GM12878 (cell line): ENCODE data around the gene DDX54. TPM values are rescaled to one million over a fixed set of nuclear protein-coding genes. Genes with fewer than 3 reads are reported as not detected.

Experiments used
- ATAC-seq: fragments of 200-7000 bp; cut with Tn5 transposase; 3 replicates; pipeline ENCODE4 v1.9.1; 2020; ENCODE audit warnings: mild to moderate bottlenecking, moderate library complexity
- BruUV-seq: library from RNA; stranded (reverse); fragments of 400-500 nt; replicated peaks from 2 replicates; lab custom pipeline; 2021; lab: Mats Ljungman, UMichigan
- CTCF ChIA-PET: fragments of 300-600 bp; sonication (Branson Sonifier 250); formaldehyde crosslinking; extraction: SDS; loops from one replicate; lab custom pipeline; 2021; ENCODE audit warnings: inconsistent platforms; lab: Yijun Ruan, JAX
- POLR2A ChIA-PET: fragments of 350-600 bp; formaldehyde crosslinking; extraction: SDS; loops from one replicate; lab custom pipeline; 2021; ENCODE audit warnings: inconsistent platforms; lab: Charles Lee
- RAD21 ChIA-PET: fragments of 300-600 bp; sonication (Branson Sonifier 250); formaldehyde crosslinking; loops from one replicate; lab custom pipeline; 2023; ENCODE audit warnings: antibody characterized with exemption; ENCODE audit not compliant: unreplicated experiment; lab: Charles Lee
- SMC1A ChIA-PET: fragments of 300-600 bp; sonication (Branson Sonifier 250); formaldehyde crosslinking; loops from one replicate; lab custom pipeline; 2023; ENCODE audit not compliant: unreplicated experiment, uncharacterized antibody; lab: Charles Lee
- DNase-seq: peaks from one replicate; pipeline ENCODE4 v3.0.0-alpha.2; 2011; ENCODE audit warnings: low read depth, low spot score
- FAIRE-seq: peaks from 3 replicates; lab custom pipeline; 2011; peaks lifted over from hg19 to GRCh38; lab: Jason Lieb, UNC
- H2AFZ ChIP-seq: 2 replicates; pipeline ENCODE4 v1.6.0; 2011; ENCODE audit warnings: low read depth, low read length, control low read depth; ENCODE audit not compliant: control insufficient read depth
- H3K27ac ChIP-seq: 2 replicates; pipeline ENCODE4 v1.5.1; 2011; ENCODE audit warnings: control low read depth; ENCODE audit not compliant: control insufficient read depth, insufficient read depth
- H3K27me3 ChIP-seq, 2 experiments: replicated peaks in 1 of 2; 2 replicates each; pipeline versions ENCODE4 v1.6.0 to v1.6.1; 2011; ENCODE audit warnings: low read length in 1 of 2; ENCODE audit not compliant: control insufficient read depth in 2 of 2, insufficient read depth in 2 of 2
- H3K36me3 ChIP-seq, 2 experiments: 2 replicates each; pipeline ENCODE4 v1.5.1; 2011; ENCODE audit warnings: low read length in 1 of 2; ENCODE audit not compliant: control insufficient read depth in 2 of 2, insufficient read depth in 2 of 2
- H3K4me1 ChIP-seq: 2 replicates; pipeline ENCODE4 v1.6.1; 2011; ENCODE audit warnings: mild to moderate bottlenecking, low read length, moderate library complexity, mixed read lengths; ENCODE audit not compliant: control insufficient read depth, insufficient read depth
- H3K4me2 ChIP-seq: 2 replicates; pipeline ENCODE4 v1.6.0; 2011; ENCODE audit warnings: control low read depth; ENCODE audit not compliant: control insufficient read depth, insufficient read depth
- H3K4me3 ChIP-seq: fragments of 200-600 bp; sonication (generic); 2 replicates; pipeline ENCODE4 v1.5.1; 2016
- H3K79me2 ChIP-seq: 2 replicates; pipeline ENCODE4 v1.6.0; 2011; ENCODE audit warnings: low read length; ENCODE audit not compliant: control insufficient read depth, insufficient read depth
- H3K9ac ChIP-seq: 2 replicates; pipeline ENCODE4 v1.8.0; 2011; ENCODE audit warnings: low read length, control low read depth, mixed read lengths; ENCODE audit not compliant: control insufficient read depth, insufficient read depth
- H3K9me3 ChIP-seq: replicated peaks from 3 replicates; pipeline ENCODE4 v1.5.1; 2011; ENCODE audit warnings: mild to moderate bottlenecking, low read length; ENCODE audit not compliant: control insufficient read depth, insufficient read depth
- H4K20me1 ChIP-seq: 2 replicates; pipeline ENCODE4 v1.6.0; 2011; ENCODE audit not compliant: control insufficient read depth, insufficient read depth
- ATF2 ChIP-seq: IDR thresholded peaks from 2 replicates; pipeline ENCODE4 v1.6.1; 2012; ENCODE audit warnings: low read length, inconsistent platforms
- ATF3 ChIP-seq: IDR thresholded peaks from 2 replicates; pipeline ENCODE4 v1.6.1; 2011; ENCODE audit warnings: low read depth, mild to moderate bottlenecking, low read length, moderate library complexity, borderline replicate concordance; ENCODE audit errors: extremely low read depth
- HDGF ChIP-seq: fragments of 450-650 bp; IDR thresholded peaks from 2 replicates; pipeline ENCODE4 v1.6.1; 2016; ENCODE audit warnings: antibody characterized with exemption
- MLLT1 ChIP-seq: fragments of 450-650 bp; IDR thresholded peaks from 2 replicates; pipeline ENCODE4 v1.6.1; 2016; ENCODE audit warnings: mild to moderate bottlenecking
- MYB ChIP-seq: fragments of 150-350 bp; IDR thresholded peaks from 2 replicates; pipeline ENCODE4 v1.6.1; 2014; ENCODE audit warnings: mild to moderate bottlenecking, low read depth, low read length, borderline replicate concordance
- NBN ChIP-seq: fragments of 450-650 bp; IDR thresholded peaks from 2 replicates; pipeline ENCODE4 v1.6.1; 2016
- NR2C2 ChIP-seq: IDR thresholded peaks from 2 replicates; pipeline ENCODE4 v1.6.1; 2011; ENCODE audit warnings: borderline replicate concordance, low read depth; ENCODE audit not compliant: control insufficient read depth, insufficient read length
- POLR2A ChIP-seq: IDR thresholded peaks from 2 replicates; pipeline ENCODE4 v1.6.1; 2011; ENCODE audit warnings: low read depth, mild to moderate bottlenecking, low read length
- POLR2AphosphoS2 ChIP-seq: IDR thresholded peaks from 2 replicates; pipeline ENCODE4 v1.6.1; 2011; ENCODE audit warnings: low read depth, mild to moderate bottlenecking, low read length, improper control_type of control experiment, moderate library complexity
- SIX5 ChIP-seq: IDR thresholded peaks from 2 replicates; pipeline ENCODE4 v1.6.1; 2011; ENCODE audit warnings: mild to moderate bottlenecking, low read depth, low read length, moderate library complexity; ENCODE audit not compliant: severe bottlenecking
- SMC3 ChIP-seq: IDR thresholded peaks from 2 replicates; pipeline ENCODE4 v1.6.1; 2011; ENCODE audit warnings: low read length, improper control_type of control experiment, borderline replicate concordance
- USF1 ChIP-seq: IDR thresholded peaks from 2 replicates; pipeline ENCODE4 v1.6.1; 2011; ENCODE audit warnings: borderline replicate concordance, low read depth, mild to moderate bottlenecking, moderate library complexity, mixed read lengths, low read length; ENCODE audit not compliant: insufficient read depth; ENCODE audit errors: extremely low read length
- YY1 ChIP-seq: IDR thresholded peaks from 2 replicates; pipeline ENCODE4 v1.6.1; 2011; ENCODE audit warnings: low read depth, mild to moderate bottlenecking, low read length
- ZNF207 ChIP-seq: fragments of 450-650 bp; IDR thresholded peaks from 2 replicates; pipeline ENCODE4 v1.6.1; 2014; ENCODE audit warnings: antibody characterized with exemption, mild to moderate bottlenecking, borderline replicate concordance
- ZNF384 ChIP-seq: IDR thresholded peaks from 2 replicates; pipeline ENCODE4 v1.6.1; 2012; ENCODE audit warnings: low read depth, mild to moderate bottlenecking, low read length, improper control_type of control experiment, borderline replicate concordance
- WGBS: methylation state at CpG from one replicate; pipeline ENCODE4 v1.1.6; 2016; ENCODE audit warnings: low lambda C conversion rate; ENCODE audit not compliant: insufficient replicate concordance, insufficient coverage; ENCODE audit errors: missing lambda C conversion rate; 5-methylcytosine and 5-hydroxymethylcytosine counted together
- in situ Hi-C: fragments of 300-500 bp; cut with MboI; formaldehyde crosslinking; loops from 9 replicates; pipeline ENCODE4 v1.14.3; 2018; ENCODE audit warnings: mixed read lengths
- intact Hi-C: fragments of 100-400 bp; cut with micrococcal nuclease; formaldehyde crosslinking; loops from one replicate; pipeline ENCODE4 v1.14.2; 2022; ENCODE audit not compliant: unreplicated experiment
- polyA plus RNA-seq, 11 experiments: library from polyadenylated mRNA; depleted of rRNA in 4 of 11; unstranded in 6 of 11; stranded (reverse) in 5 of 11; fragments of >200 nt; fragmentation: Nextera tagmentation in 4 of 11; fragmentation: Illumina TruSeq in 1 of 11; extraction: Ambion mirVana in 4 of 11; extraction: Trizol in 1 of 11; gene quantifications; 1 replicate in 1 of 11; 2 replicates in 10 of 11; pipeline versions ENCODE4 v1.2.1 to v1.2.3, GENCODE V29; 2011 to 2016; ENCODE audit warnings: inconsistent platforms in 2 of 11, missing spikeins in 2 of 11, low read depth in 1 of 11
- total RNA-seq, 4 experiments: library from RNA; depleted of rRNA in 3 of 4; stranded (reverse); fragments of >200 nt in 3 of 4; fragmentation: Illumina TruSeq in 1 of 4; extraction: Trizol in 1 of 4; gene quantifications; 2 replicates each; pipeline versions ENCODE4 v1.2.1 to v1.2.3, GENCODE V29; 2013 to 2021
- TF ChIP-seq, protein P1 (sequence below): IDR thresholded peaks from 2 replicates; pipeline ENCODE4 v1.6.1; 2012; ENCODE audit warnings: low read depth, low read length, improper control_type of control experiment

The DDX54 gene
- total and polyA plus RNA-seq, 10 of the 15 experiments (the other 5 are each of a cell fraction or from before 2014, with no cell fraction given) = 1.9 to 115 (median 56.3) TPM

GRCh38 chr12:113174461-113175384 lies 10.6 kb downstream of the DDX54 start:
- Histone ChIP-seq H3K4me2 (no peak overlapping the region), H3K27ac (no peak overlapping the region), H3K79me2 (no peaks in the 10 kb centered on the region), H3K36me3 (peaks cover 40 to 42% of the 10 kb centered on the region in 2 experiments), H4K20me1 (no peaks in the 10 kb centered on the region; the same call in 1 of the 2 replicates), H3K9me3 (peaks cover 3% of the 10 kb centered on the region; the same call in 1 of the 3 replicates), H3K4me1 (peaks cover 19% of the 10 kb centered on the region), H3K4me3 (no peak overlapping the region), H3K9ac (no peak overlapping the region), H3K27me3 (no peaks in the 10 kb centered on the region), H2AFZ (no peak overlapping the region)
- ChIA-PET SMC1A (interaction anchor here (1.0 to 6.8 kb wide), 18 partner anchors 9 to 274 kb away, joined by 3 to 66 read pairs (median 4); partner anchors contain the start of genes DDX54 and OAS2), RAD21 (interaction anchor here (0.6 to 4.3 kb wide), 14 partner anchors 12 to 274 kb away, joined by 3 to 29 read pairs (median 10); partner anchors contain the start of genes DDX54 and RITA1), CTCF (interaction anchor here (0.5 to 10.5 kb wide), 43 partner anchors 9 to 274 kb away, joined by 3 to 102 read pairs (median 5); partner anchors contain the start of genes CFAP73, DDX54, OAS2 and RASAL1), POLR2A (interaction anchor here (0.6 to 1.5 kb wide), 8 partner anchors 8 to 183 kb away, joined by 3 to 5 read pairs (median 3); no protein-coding TSS in a partner anchor)
- BruUV-seq = no TSS peak
- DNase-seq (no peak), FAIRE-seq (peak; percentile 91), ATAC-seq (peak; percentile 91)
- in situ Hi-C loops = loop anchor here (5.0 kb wide), 1 partner anchor 127 kb away; no protein-coding TSS in a partner anchor
- WGBS = 34% methylated on average over 26 of the region's 32 CpGs
- intact Hi-C loops = loop anchor here (1.0 to 5.0 kb wide), 4 partner anchors 76 to 272 kb away; no protein-coding TSS in a partner anchor
- TF ChIP-seq HDGF (peak; percentile 88), ATF2 (no peak), ZNF384 (peak; percentile 75), NBN (0 out of 2 replicates have a peak, but pooled peaks have one; percentile 47), MLLT1 (0 out of 2 replicates have a peak, but pooled peaks have one; percentile 35), SIX5 (no peak), MYB (no peak), USF1 (peak; percentile 2), POLR2A (peak; percentile 50), ZNF207 (no peak), SMC3 (peak; percentile 70), YY1 (peak; percentile 64), POLR2AphosphoS2 (no peak), NR2C2 (no peak), ATF3 (no peak)
- TF ChIP-seq, protein P1, sequence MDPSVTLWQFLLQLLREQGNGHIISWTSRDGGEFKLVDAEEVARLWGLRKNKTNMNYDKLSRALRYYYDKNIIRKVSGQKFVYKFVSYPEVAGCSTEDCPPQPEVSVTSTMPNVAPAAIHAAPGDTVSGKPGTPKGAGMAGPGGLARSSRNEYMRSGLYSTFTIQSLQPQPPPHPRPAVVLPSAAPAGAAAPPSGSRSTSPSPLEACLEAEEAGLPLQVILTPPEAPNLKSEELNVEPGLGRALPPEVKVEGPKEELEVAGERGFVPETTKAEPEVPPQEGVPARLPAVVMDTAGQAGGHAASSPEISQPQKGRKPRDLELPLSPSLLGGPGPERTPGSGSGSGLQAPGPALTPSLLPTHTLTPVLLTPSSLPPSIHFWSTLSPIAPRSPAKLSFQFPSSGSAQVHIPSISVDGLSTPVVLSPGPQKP = no peak
